Thyroid gland (tissue), 4 donors: ENCODE measurements around the gene PTP4A2.

Experiments used
- POLR2A ChIP-seq, 2 donors: fragments of 450-650 bp; IDR thresholded peaks; one replicate each; pipeline ENCODE4 v1.6.1; 2017; ENCODE audit warnings: antibody characterized with exemption in 2 of 2, mild to moderate bottlenecking in 2 of 2, moderate library complexity in 1 of 2
- TF ChIP-seq, protein P1 (sequence below), 6 experiments: fragments of 200-600 bp in 3 of 6; fragments of 450-650 bp in 3 of 6; sonication (generic) in 3 of 6; IDR thresholded peaks; one replicate each; pipeline ENCODE4 v1.5.1; 2016 to 2019; ENCODE audit warnings: antibody characterized with exemption in 6 of 6, mild to moderate bottlenecking in 2 of 6, inconsistent platforms in 1 of 6, moderate library complexity in 1 of 6

DNA sequence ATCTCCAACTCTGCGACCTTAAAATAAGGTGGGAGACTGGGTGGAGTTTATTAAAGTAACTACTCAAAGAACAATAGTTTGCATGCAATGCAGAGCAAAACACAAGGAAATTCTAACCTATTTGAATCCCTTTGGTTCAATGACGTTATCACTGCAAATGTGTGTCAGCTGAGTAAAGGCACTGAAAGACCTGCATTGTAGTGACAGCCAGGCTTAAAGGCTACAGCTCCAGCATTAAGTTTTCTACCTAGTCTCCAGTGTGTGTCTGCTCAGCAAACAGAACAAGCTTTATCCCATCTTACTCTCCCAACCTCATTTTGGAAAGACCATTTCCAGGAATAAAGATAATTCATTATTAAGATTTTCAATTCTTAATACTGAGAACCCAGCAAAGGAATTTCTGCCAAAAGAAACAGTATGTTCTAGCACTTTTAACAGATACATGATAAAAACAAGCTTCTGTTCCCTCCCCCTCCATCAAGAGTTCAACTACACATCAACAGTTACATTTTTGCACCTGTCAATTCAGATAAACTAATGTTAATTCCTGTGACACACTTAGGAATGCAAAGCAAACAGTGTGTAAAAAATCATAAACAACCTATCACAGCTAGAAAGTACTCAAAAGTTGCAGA is 14.2 kb downstream of the PTP4A2 start:
- TF ChIP-seq POLR2A (IDR thresholded peaks at IDR 0.05) = no peak
- TF ChIP-seq, protein P1, sequence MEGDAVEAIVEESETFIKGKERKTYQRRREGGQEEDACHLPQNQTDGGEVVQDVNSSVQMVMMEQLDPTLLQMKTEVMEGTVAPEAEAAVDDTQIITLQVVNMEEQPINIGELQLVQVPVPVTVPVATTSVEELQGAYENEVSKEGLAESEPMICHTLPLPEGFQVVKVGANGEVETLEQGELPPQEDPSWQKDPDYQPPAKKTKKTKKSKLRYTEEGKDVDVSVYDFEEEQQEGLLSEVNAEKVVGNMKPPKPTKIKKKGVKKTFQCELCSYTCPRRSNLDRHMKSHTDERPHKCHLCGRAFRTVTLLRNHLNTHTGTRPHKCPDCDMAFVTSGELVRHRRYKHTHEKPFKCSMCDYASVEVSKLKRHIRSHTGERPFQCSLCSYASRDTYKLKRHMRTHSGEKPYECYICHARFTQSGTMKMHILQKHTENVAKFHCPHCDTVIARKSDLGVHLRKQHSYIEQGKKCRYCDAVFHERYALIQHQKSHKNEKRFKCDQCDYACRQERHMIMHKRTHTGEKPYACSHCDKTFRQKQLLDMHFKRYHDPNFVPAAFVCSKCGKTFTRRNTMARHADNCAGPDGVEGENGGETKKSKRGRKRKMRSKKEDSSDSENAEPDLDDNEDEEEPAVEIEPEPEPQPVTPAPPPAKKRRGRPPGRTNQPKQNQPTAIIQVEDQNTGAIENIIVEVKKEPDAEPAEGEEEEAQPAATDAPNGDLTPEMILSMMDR (IDR thresholded peaks at IDR 0.05) = no peak
